MM.1S (cell line): ENCODE results near the gene CTXN3.

Experiments used
- EZH2 ChIP-seq: fragments of 300-600 bp; sonication (generic); optimal IDR thresholded peaks from 2 replicates; pipeline ENCODE3; 2017; ENCODE audit warnings: low read depth, mild to moderate bottlenecking, antibody characterized with exemption, low read length, mixed read lengths
- EZH2phosphoT487 ChIP-seq: fragments of 300-600 bp; sonication (generic); IDR thresholded peaks from 2 replicates; pipeline ENCODE4 v1.6.1; 2018; ENCODE audit warnings: antibody characterized with exemption, low read length
- TF ChIP-seq, protein P1 (sequence below): fragments of 300-600 bp; sonication (generic); IDR thresholded peaks from 2 replicates; pipeline ENCODE4 v1.5.1; 2016; ENCODE audit warnings: antibody characterized with exemption, low read length, mixed read lengths

DNA sequence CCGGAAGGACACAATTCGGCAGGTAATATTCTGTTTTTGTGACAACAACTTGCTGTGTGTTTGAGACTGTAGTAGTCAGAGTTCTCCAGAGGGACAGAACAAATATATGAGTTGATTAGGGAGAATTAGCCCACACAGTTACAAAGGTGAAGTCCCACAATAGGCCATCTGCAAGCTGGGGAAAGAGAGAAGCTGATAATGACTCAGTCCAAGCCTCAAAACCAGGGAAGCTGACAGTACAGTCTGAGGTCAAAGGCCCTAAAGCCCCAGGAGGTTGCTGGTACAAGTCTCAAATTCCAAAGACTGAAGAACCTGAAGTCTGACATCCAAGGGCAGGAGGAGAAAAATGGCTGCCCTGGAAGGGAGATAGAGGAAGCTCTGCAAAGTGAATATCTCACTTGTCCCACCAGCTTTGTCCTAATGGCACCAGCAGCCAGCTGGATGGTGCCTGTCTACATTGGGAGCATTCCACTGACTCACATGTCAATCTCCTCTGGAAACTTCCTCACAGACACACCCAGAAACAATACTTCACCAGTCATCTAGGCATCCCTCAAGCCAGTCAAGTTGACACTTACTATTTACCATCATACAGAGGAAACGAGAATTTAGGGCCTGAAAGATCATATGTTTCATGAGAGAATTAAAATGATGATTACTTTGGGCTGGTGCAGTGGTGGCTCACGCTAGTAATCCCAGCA is 36.3 kb upstream of the CTXN3 start:
- TF ChIP-seq, protein P1, sequence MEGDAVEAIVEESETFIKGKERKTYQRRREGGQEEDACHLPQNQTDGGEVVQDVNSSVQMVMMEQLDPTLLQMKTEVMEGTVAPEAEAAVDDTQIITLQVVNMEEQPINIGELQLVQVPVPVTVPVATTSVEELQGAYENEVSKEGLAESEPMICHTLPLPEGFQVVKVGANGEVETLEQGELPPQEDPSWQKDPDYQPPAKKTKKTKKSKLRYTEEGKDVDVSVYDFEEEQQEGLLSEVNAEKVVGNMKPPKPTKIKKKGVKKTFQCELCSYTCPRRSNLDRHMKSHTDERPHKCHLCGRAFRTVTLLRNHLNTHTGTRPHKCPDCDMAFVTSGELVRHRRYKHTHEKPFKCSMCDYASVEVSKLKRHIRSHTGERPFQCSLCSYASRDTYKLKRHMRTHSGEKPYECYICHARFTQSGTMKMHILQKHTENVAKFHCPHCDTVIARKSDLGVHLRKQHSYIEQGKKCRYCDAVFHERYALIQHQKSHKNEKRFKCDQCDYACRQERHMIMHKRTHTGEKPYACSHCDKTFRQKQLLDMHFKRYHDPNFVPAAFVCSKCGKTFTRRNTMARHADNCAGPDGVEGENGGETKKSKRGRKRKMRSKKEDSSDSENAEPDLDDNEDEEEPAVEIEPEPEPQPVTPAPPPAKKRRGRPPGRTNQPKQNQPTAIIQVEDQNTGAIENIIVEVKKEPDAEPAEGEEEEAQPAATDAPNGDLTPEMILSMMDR: no peak
- TF ChIP-seq EZH2: no peak
- TF ChIP-seq EZH2phosphoT487: no peak
